H9 (cell line): ENCODE data around the gene FAM180B. TPM values are rescaled to one million over a fixed set of nuclear protein-coding genes. Genes with fewer than 3 reads are reported as not detected.

ENCODE experiments used
- DNase-seq: peaks from one replicate; pipeline ENCODE4 v3.0.0-alpha.2; 2017
- H2AFZ ChIP-seq: one replicate; pipeline ENCODE4 v1.6.1; 2013; ENCODE audit warnings: mild to moderate bottlenecking, low read length, control low read depth, moderate library complexity
- H2AK5ac ChIP-seq: 2 replicates; pipeline ENCODE4 v1.6.1; 2013; ENCODE audit warnings: low read length, control low read depth, mixed read lengths; ENCODE audit not compliant: insufficient read length
- H2BK120ac ChIP-seq: one replicate; pipeline ENCODE4 v1.6.1; 2013; ENCODE audit warnings: low read depth, mild to moderate bottlenecking, low read length, control low read depth, inconsistent platforms; ENCODE audit not compliant: poor library complexity, severe bottlenecking
- H2BK12ac ChIP-seq: 2 replicates; pipeline ENCODE4 v1.6.1; 2013; ENCODE audit warnings: low read length, control low read depth, mixed read lengths, low read depth; ENCODE audit not compliant: insufficient read length
- H2BK15ac ChIP-seq: 2 replicates; pipeline ENCODE4 v1.6.1; 2013; ENCODE audit warnings: low read depth, low read length, control low read depth
- H2BK20ac ChIP-seq: one replicate; pipeline ENCODE4 v1.6.1; 2013; ENCODE audit warnings: low read depth, mild to moderate bottlenecking, low read length, control low read depth, inconsistent platforms; ENCODE audit not compliant: poor library complexity, severe bottlenecking
- H2BK5ac ChIP-seq: 2 replicates; pipeline ENCODE4 v1.6.1; 2013; ENCODE audit warnings: low read length, control low read depth, mixed read lengths; ENCODE audit not compliant: insufficient read length
- H3K14ac ChIP-seq: 2 replicates; pipeline ENCODE4 v1.6.1; 2013; ENCODE audit warnings: low read length, control low read depth; ENCODE audit not compliant: insufficient read depth
- H3K18ac ChIP-seq: 2 replicates; pipeline ENCODE4 v1.6.1; 2013; ENCODE audit warnings: low read depth, mild to moderate bottlenecking, mixed read lengths, low read length, control low read depth; ENCODE audit not compliant: insufficient read length
- H3K23ac ChIP-seq: 2 replicates; pipeline ENCODE4 v1.6.1; 2013; ENCODE audit warnings: low read length, control low read depth, mixed read lengths, low read depth; ENCODE audit not compliant: insufficient read length
- H3K23me2 ChIP-seq: 2 replicates; pipeline ENCODE4 v1.6.1; 2013; ENCODE audit warnings: low read depth, mild to moderate bottlenecking, mixed read lengths, low read length, control low read depth; ENCODE audit not compliant: insufficient read length, poor library complexity, severe bottlenecking
- H3K27ac ChIP-seq: 2 replicates; pipeline ENCODE4 v1.5.1; 2013; ENCODE audit warnings: low read length, control low read depth, mixed read lengths, low read depth; ENCODE audit not compliant: insufficient read length
- H3K27me3 ChIP-seq: 2 replicates; pipeline ENCODE4 v1.6.1; 2013; ENCODE audit warnings: low read length, control low read depth, inconsistent platforms; ENCODE audit not compliant: insufficient read depth
- H3K4ac ChIP-seq: 2 replicates; pipeline ENCODE4 v1.6.1; 2013; ENCODE audit warnings: low read depth, mild to moderate bottlenecking, control low read depth, inconsistent platforms, low read length, moderate library complexity
- H3K4me1 ChIP-seq: 2 replicates; pipeline ENCODE4 v1.6.1; 2013; ENCODE audit warnings: low read length, control low read depth, inconsistent platforms; ENCODE audit not compliant: insufficient read depth
- H3K4me2 ChIP-seq: 2 replicates; pipeline ENCODE4 v1.6.1; 2013; ENCODE audit warnings: low read length, control low read depth, mixed read lengths; ENCODE audit not compliant: insufficient read length, insufficient read depth
- H3K56ac ChIP-seq: 2 replicates; pipeline ENCODE4 v1.6.1; 2013; ENCODE audit warnings: low read depth, mild to moderate bottlenecking, mixed read lengths, low read length, control low read depth; ENCODE audit not compliant: insufficient read length
- H3K79me1 ChIP-seq: 2 replicates; pipeline ENCODE4 v1.6.1; 2013; ENCODE audit warnings: low read depth, mild to moderate bottlenecking, moderate library complexity, low read length, control low read depth, inconsistent platforms; ENCODE audit not compliant: insufficient read depth, poor library complexity, severe bottlenecking
- H3K79me2 ChIP-seq: 2 replicates; pipeline ENCODE4 v1.6.1; 2013; ENCODE audit warnings: low read length, control low read depth, inconsistent platforms; ENCODE audit not compliant: insufficient read depth
- H3K9ac ChIP-seq: 2 replicates; pipeline ENCODE4 v1.6.1; 2013; ENCODE audit warnings: low read length, control low read depth, mixed read lengths; ENCODE audit not compliant: insufficient read length; ENCODE audit errors: extremely low read depth
- H3K9me3 ChIP-seq: one replicate; pipeline ENCODE4 v1.6.1; 2013; ENCODE audit warnings: low read depth, low read length, inconsistent platforms; ENCODE audit not compliant: control insufficient read depth
- H3T11ph ChIP-seq: one replicate; pipeline ENCODE4 v1.6.1; 2013; ENCODE audit warnings: mild to moderate bottlenecking, low read length, control low read depth, inconsistent platforms
- H4K20me1 ChIP-seq: one replicate; pipeline ENCODE4 v1.6.1; 2013; ENCODE audit not compliant: control insufficient read depth, insufficient read length, insufficient read depth
- H4K5ac ChIP-seq: 2 replicates; pipeline ENCODE4 v1.6.1; 2013; ENCODE audit warnings: low read depth, mild to moderate bottlenecking, mixed read lengths, low read length, control low read depth; ENCODE audit not compliant: insufficient read length
- H4K8ac ChIP-seq: replicated peaks from 2 replicates; pipeline ENCODE4 v1.6.1; 2013; ENCODE audit warnings: low read length, control low read depth, mixed read lengths, low read depth; ENCODE audit not compliant: insufficient read length
- H4K91ac ChIP-seq: 2 replicates; pipeline ENCODE4 v1.6.1; 2013; ENCODE audit warnings: low read depth, mild to moderate bottlenecking, moderate library complexity, mixed read lengths, low read length, control low read depth; ENCODE audit not compliant: insufficient read length
- H3K27ac Mint-ChIP-seq, 3 experiments: 2 replicates in 2 of 3; 3 replicates in 1 of 3; pipeline ENCODE4 v1.8.0; 2020 to 2021; ENCODE audit warnings: mixed read lengths in 3 of 3, mild to moderate bottlenecking in 1 of 3, moderate library complexity in 1 of 3
- H3K27me3 Mint-ChIP-seq: 2 replicates; pipeline ENCODE4 v1.8.0; 2021; ENCODE audit warnings: low read depth, mild to moderate bottlenecking, moderate library complexity, mixed read lengths
- H3K36me3 Mint-ChIP-seq, 3 experiments: 2 replicates in 2 of 3; 3 replicates in 1 of 3; pipeline ENCODE4 v1.8.0; 2020 to 2021; ENCODE audit warnings: low read depth in 3 of 3, mixed read lengths in 3 of 3; ENCODE audit not compliant: insufficient read depth in 1 of 3
- H3K4me1 Mint-ChIP-seq, 2 experiments: 2 replicates each; pipeline ENCODE4 v1.8.0; 2020; ENCODE audit warnings: mixed read lengths in 2 of 2
- H3K4me3 Mint-ChIP-seq, 2 experiments: 2 replicates in 1 of 2; 3 replicates in 1 of 2; pipeline ENCODE4 v1.8.0; 2020 to 2021; ENCODE audit warnings: mild to moderate bottlenecking in 2 of 2, mixed read lengths in 2 of 2, moderate library complexity in 1 of 2
- H3K9me3 Mint-ChIP-seq, 2 experiments: 2 replicates in 1 of 2; 3 replicates in 1 of 2; pipeline ENCODE4 v1.8.0; 2020; ENCODE audit warnings: mild to moderate bottlenecking in 2 of 2, mixed read lengths in 2 of 2, moderate library complexity in 1 of 2
- CTCF ChIP-seq: fragments of 200-600 bp; sonication (generic); conservative IDR thresholded peaks from 3 replicates; pipeline ENCODE4 v1.8.0; 2021; ENCODE audit warnings: antibody characterized with exemption, mild to moderate bottlenecking
- WGBS: extraction: QIAGEN DNeasy Blood & Tissue Kit; methylation state at CpG from one replicate; pipeline ENCODE4 v1.1.7; 2013; ENCODE audit warnings: missing lambda C conversion rate, low lambda C conversion rate, mixed read lengths; ENCODE audit not compliant: insufficient read length; ENCODE audit errors: extremely low coverage; 5-methylcytosine and 5-hydroxymethylcytosine counted together
- total RNA-seq: library from RNA; stranded (reverse); gene quantifications from 2 replicates; pipeline ENCODE4 v1.2.1, GENCODE V29; 2021

FAM180B gene
- total RNA-seq, 1 experiment from 2014 or later: 0.37 TPM

DNA sequence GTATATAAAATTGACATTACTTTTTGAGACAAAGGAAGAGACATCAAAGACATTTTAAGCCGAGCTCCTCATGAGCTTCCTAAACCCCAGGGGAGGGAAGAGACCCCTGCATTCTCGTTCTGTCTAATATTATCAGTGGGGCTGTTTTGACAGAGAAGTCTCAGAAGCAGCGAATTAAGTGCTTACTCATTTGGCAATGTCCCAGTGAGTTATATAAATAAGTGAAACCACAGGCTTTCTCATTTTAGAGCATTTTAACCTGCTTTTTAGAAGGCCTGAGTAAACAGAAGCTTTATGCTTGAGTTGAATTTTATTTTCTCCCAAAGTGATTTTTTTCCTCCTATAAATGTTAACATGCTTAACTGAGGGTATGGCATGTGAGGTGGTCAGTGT lies 30.9 kb downstream of the FAM180B start:
- no peak overlapping the region for H2AK5ac ChIP-seq
- no peak overlapping the region for H2AFZ ChIP-seq
- no peak overlapping the region for H3K4ac ChIP-seq
- no peaks in the 10 kb centered on the region for H3K4me1 Mint-ChIP-seq
- no peaks in the 10 kb centered on the region for H3K23me2 ChIP-seq
- no peak overlapping the region for H2BK120ac ChIP-seq
- no peak overlapping the region for H2BK15ac ChIP-seq
- no peak overlapping the region for H3T11ph ChIP-seq
- no CpG with 5 or more reads among the region's 3 CpGs for whole genome bisulfite sequencing
- no peak for DNase-seq
- peaks cover 8 to 53% (median 16%) of the 10 kb centered on the region in 3 experiments; a peak in 6 of 7 replicates for H3K36me3 Mint-ChIP-seq
- no peak overlapping the region for H3K14ac ChIP-seq
- H4K91ac ChIP-seq: no peak overlapping the region
- no peak overlapping the region for H2BK20ac ChIP-seq
- no peak overlapping the region for H3K4me2 ChIP-seq
- H3K27ac Mint-ChIP-seq: no peak overlapping the region
- no peaks in the 10 kb centered on the region for H3K79me2 ChIP-seq
- H3K9me3 Mint-ChIP-seq: no peaks in the 10 kb centered on the region
- no peak overlapping the region for H4K5ac ChIP-seq
- H3K56ac ChIP-seq: no peak overlapping the region
- no peak overlapping the region for H4K8ac ChIP-seq
- H3K9ac ChIP-seq: no peak overlapping the region
- no peak overlapping the region for H3K4me3 Mint-ChIP-seq
- no peaks in the 10 kb centered on the region for H3K79me1 ChIP-seq
- H3K9me3 ChIP-seq: no peaks in the 10 kb centered on the region
- H2BK5ac ChIP-seq: no peak overlapping the region
- no peaks in the 10 kb centered on the region for H3K27me3 Mint-ChIP-seq
- no peak overlapping the region for H3K27ac ChIP-seq
- no peaks in the 10 kb centered on the region for H3K27me3 ChIP-seq
- TF ChIP-seq CTCF: no peak
- H3K4me1 ChIP-seq: no peaks in the 10 kb centered on the region
- H3K18ac ChIP-seq: no peak overlapping the region
- H3K23ac ChIP-seq: no peak overlapping the region
- H4K20me1 ChIP-seq: no peaks in the 10 kb centered on the region
- no peak overlapping the region for H2BK12ac ChIP-seq
